Frontal cortex (tissue), 4 donors: ENCODE results near the gene KLF16. TPM values are rescaled to one million over a fixed set of nuclear protein-coding genes. Genes with fewer than 3 reads are reported as not detected.

ENCODE experiments used
- DNase-seq, 2 donors: peaks; one replicate each; pipeline ENCODE4 v3.0.0; 2012; ENCODE audit warnings: low spot score in 2 of 2
- FAIRE-seq: peaks from 2 replicates; lab custom pipeline; 2012; peaks lifted over from hg19 to GRCh38; lab: Jason Lieb, UNC
- total RNA-seq: library from RNA; depleted of rRNA; stranded (reverse); fragments of >200 nt; gene quantifications from one replicate; pipeline ENCODE4 v1.2.3, GENCODE V29; 2014
- donor health status: control.
- donor health status: control.
- donor health status: control.

KLF16 gene
- total RNA-seq, 1 donor from 2014 or later, result 2.9 TPM

DNA sequence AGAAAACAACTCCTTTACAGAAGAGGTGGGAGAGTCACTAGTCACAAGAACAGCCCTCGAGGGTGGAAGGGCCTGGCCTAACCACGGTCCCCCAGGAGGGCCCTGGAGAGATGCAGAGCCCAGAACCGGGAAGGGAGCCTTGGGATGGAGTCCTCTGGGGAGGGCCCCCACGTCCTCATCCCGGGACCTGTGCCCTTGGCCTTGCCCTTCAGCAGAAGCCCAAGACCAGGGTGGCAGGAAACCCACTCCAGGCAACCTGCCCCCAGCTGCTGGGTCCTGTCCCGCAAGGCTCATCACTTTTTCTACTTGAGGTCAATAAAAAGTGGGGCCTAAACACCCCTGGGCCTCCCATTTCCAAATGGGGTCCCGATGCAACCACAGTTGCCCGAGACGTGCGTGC is 49.0 kb downstream of the KLF16 start:
- FAIRE-seq, result no peak
- DNase-seq, result no peak

DNA sequence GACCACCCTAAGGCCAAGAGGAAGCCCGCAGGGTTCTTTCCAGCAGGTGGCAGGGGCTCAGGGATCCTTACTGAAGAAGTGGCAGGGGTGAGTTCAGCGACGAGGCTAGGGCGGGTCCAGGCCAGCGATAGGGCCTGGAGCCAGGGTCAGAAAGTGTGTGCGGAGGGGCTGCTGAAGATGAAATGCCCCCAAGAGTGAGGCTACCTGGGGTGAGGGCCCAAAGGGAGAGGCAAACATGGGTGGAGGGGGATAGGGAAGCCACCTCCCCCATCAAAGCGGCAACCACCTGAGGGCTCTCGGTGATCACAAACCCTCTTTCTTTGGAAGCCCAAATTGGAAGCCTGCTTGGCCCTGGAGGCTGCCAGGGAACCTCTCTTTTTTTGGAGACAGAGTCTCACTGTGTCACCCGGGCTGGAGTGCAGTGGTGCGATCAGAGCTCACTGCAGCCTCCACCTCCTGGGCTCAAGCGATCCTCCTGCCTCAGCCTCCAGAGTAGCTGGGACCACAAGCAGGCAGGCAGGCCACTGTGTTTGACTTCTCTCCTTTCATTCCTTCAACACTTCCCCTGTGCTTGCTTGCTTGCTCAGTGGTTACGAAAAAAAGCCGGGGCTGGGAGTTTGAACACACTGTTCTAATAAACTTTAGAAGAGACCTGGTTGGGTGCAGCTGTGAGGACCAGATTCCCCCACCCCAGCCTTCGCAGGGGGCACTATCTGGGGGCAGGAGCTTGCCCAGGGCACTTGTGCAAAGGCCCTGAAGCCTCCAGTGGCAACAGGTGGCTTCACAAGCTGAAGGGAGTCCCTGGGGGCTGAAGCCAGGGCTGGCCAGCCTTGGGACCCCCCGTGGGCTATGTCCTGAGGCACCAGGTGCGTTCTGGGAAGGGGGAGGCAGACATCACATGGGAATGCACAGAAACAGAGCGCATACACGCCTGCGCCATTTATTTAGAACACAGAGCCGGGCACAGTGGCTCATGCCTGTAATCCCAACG is 49.9 kb downstream of the KLF16 start:
- DNase-seq (no peak), FAIRE-seq (no peak)

DNA sequence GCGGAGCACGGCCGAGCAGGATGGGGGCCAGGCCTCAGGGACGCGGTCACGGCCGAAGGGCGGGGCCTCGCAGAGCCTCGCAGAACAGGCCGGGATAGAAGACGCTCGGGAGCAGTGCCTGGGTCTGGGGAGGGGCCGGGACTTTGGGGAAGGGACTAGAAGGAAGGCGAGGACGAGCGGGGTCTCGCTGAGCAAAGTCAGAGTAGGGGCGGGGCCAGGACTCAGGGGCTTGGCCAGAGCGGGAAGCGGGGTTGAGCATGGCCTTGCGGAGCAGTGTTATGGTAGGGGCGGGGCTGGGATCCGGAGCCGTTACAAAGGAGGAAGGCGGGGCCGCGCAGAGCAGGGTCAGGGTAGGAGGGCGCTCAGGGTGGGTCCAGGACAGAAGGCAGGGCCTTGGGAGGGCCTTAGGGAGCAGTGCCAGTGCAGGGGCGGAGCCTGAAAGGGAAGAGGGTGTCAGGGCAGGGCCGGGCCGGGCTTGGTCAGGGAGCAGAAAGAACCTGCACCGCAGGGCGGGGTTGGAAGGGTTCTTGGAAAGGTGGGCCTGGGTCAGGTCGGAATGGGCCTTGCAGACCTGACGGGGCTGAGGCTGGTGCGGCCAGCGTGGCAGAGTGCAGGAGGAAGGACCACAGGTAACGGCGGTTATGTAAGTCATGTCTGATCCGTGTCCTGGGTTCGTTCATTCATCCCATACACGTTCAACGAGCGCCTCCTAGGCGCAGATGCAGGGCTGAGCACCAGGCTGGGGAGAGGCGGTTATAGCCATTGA is 50.8 kb downstream of the KLF16 start:
- peak; percentile 80 to 86 for DNase-seq
- FAIRE-seq, result no peak

DNA sequence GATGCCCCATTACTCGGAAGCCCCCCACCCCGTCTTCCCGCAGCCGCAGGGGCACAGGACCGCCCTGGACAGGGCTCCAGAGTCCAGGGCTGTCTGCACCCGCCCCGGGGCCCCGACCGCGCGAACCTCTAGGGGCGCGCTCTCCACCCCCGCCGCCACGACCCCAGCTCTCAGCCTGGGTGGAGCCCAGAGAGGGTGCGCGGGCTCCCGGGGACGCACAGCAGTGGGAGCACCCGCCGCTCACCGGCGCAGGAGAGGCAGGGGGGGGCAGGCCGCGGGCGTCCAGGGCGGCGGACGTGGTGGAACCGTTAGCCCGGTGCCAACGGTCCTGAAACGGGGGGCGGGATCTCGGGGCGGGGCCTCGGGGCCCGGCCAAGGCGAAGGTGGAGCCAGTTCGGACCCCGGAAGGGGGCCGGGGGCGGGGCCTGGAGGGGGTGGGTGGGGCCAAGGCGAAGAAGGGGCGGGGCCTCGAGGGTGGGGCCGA is 51.4 kb downstream of the KLF16 start, which contains the start of gene ATP8B3:
Gene ATP8B3 (minus strand): TSS at position 335 of the 484 bp plus-strand sequence. CDS start 540 bp downstream, outside the sequence.
- FAIRE-seq, result no peak

DNA sequence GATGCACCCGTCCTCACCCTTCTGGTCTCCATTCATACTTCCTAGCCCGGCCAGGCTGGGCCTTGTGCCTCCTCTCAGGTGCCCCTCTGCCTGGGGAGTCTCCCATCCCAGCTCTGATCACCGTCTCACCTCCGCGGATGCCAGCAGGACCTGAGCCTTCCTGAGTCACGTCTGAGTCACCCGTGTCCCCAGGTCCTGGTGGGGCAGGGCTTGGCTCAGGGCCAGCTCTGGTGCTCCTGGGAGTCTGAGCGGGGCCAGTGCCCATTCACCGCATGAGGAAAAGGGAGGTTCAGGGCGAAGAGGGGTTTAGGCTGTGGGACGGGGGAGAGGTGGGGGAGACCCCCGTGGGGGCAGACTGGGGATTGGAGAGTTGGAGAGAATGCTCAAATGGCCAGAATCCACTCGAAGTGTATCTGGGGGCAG is 51.9 kb downstream of the KLF16 start:
- DNase-seq (peak in 1 of 2 donors; percentile 78), FAIRE-seq (no peak)

More for the DNA sequence above, 51.4 kb downstream of the KLF16 start, which contains the start of gene ATP8B3:
- peak; percentile 88 to 98 for DNase-seq

DNA sequence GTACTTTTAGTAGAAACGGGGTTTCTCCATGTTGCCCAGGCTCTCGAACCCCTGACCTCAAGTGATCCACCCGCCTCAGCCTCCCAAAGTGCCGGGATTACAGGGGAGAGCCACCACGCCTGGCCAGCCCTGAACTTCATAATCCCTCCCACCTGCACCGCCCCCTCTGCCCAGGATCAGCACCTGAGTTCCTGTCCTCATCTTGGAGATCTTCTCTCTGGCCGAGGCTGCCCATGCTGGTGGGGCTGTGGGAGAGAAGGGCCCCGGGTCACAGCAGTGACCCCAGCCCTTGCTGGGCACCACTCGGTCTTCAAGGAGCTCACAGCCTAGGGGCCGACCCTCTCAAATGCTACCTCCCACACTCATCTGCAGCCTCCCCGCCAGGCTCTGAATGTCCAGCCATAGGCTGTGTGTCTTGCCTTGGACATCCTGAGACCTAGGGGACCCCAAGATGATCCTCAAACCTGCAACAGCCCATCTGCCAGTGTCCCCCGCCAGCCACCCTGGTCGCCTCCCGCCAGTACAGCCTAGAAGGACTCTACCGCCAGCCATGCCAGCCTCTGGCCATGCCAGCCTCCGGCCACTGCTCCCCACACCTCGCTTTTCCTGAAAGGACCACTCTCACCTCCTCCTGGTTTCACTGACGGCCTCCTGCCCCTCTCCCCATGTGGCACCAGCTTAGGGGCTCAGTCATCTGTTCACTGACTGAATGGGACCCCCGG is 52.8 kb downstream of the KLF16 start:
- no peak for DNase-seq
- no peak for FAIRE-seq

DNA sequence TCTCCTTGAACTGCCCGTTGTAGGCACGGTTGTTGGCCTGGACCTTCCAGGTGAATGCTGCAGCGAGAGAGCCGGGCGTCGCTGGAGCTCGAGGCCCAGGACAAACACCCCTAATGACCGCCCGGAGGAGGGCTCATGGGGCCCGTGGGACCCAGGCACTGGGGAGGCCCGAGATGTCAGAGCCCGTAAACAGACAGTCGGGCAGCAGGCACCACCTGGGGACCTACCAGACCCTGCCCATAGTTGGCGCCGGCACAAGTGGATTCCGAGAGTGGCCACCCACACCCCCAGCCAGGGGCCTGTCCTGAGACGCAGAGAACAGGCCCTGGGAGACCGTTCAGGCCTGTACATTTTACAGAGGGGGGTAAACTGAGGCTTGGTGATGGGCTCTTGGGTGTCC is 53.7 kb downstream of the KLF16 start:
- DNase-seq, result no peak
- no peak for FAIRE-seq

DNA sequence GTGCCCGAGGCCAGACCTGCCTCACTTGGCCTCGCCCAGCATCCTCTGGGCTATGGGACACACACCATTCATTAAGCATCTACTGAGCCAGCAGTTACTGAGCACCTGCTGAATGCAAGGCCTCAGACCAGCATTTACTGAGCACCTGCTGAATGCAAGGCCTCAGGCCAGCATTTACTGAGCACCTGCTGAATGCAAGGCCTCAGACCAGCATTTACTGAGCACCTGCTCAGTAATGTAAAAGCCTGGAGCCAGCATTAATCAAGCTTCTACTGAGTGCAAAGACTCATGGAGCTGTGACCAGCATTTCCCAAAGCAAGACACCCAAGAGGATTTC is 55.0 kb downstream of the KLF16 start:
- FAIRE-seq (no peak), DNase-seq (no peak)

DNA sequence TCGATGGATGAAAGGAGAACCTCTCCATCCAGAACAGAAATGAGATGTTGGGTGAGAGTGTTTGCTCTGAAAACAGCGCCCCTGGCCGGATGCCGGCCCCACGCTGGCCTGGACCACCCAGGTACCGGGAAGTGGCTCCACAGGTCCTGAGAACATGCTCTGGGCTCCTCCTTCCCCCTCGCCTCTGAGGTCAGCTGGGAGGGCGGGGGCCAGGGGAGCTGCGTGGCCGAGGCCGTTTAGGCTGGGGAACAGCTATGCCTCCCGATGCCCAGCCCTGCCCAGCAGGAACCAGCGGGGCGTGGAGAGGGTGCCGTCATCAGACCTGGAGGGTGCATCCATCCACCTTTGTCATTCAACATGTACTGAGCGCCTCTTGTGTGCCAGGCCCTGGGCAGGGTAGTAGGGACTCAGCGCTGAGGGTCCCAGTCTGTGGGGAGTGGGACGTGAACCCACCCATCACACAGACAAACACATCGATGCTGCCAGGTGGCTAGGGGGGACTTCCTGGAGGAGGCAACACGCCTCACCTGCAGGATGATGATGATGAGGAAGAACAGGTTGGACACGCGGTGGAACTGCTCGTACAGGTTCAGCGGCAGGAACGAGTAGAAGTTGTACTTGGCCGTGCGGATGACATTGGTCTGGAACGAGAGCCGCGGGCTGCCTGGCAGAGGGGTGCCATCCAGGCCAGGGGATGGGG is 55.5 kb downstream of the KLF16 start:
- DNase-seq (no peak), FAIRE-seq (no peak)

DNA sequence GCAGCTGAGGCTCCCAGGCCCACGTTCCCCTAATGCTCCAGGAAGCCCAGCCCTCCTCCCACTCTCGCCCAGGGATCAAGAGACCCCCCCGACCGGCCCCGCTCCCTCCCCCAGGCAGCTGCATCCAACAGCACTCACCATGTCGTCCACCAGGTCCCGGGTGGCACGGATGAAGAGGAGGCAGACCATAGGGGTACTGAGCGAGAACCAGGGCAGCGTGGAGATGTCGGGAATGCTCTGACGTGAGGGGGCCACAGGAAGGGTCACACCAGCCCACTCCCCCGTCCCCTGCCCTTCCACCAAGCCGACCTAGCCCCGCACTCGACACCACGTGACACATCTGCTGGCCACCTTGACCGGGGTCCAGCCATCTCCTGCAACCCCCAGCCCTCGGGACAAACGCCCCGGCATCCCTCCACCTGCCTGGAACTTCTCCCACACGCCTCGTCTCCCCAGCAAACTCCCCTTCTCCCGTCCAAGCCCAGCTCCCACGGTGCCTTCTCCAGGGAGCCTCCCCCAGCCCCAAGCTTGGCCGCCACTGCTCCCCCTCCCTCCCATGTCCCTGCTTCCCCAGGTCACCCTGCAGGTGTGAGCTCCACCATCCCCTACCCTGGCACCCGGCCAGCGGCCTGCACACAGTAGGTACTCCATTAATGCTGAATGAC is 56.2 kb downstream of the KLF16 start:
- FAIRE-seq (no peak), DNase-seq (no peak)

DNA sequence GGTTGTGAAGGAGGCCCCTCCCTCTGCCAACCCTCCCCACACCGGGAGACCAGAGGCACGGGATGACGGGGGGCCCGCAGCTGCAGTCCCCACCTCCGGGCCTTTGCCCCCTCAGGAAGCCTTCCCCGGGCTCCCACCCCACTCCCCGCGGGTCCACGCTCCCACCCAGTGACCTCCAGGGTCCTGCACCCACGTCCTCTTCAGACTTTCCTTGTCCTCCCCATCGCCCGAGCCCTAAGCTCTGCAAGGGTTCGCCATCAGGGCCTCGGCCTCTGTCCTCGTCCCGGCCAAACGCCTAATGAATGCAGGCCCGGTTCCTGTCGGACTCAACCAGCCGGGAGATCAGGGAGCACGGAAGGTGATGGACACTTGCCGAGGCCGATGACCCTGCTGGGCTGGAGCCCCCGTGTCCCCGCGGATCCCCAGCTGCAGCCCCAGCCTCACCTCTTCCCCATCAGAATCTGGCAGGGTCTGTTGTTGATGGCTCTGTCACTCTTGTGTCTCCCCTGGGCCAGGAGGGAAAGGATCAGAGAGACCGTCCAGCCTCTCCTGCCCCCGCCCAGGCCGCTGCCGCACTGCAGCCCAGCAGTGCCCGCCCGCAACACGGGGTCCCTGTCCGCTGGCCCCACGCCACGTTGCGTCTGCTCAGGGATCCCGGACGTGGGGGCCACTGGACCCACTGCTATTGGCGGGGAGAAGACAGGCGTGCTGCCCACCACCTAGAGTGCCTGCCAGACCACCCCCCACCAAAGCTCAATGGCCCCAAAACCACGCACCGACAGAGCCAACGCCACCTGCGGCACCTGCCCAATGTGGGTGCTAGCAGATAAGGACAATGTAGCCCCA is 57.0 kb downstream of the KLF16 start:
- FAIRE-seq (no peak), DNase-seq (no peak)

DNA sequence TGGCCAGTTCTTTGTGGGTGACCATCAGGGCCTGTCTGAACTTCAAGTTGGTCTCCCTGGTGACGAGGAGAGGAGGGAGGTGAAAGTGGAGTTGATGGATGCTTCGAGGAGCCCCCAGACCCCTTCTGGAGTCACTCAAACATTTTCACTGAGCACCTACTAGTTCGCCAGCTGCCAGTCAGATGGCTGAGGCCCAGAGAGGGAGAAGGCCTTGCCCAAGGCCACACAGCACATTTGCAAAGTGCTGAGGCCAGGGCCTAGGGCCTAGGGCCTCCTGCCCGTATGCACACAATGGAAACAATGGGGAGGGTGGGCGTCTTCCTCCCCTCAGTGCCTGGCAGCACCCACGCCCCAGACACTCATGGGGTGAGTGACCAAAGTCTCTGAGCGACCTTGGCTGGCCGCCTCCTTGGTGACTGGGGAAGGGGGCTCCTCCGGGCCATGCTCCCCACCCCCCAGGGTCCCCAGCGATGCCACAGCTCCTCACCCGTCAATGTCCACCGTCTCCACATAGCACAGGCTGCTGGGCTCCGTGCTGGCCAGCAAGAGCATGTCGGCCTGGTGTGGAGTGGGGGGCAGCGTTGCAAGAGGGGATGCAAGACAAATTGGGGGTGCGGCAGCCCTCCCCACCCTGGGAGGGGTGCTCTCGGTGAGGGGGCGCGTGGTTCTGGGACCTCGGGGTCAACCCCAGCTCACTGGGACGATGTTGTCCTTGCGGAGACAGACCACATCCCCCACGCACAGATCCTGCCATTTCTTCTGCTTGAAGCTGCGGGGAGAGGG is 57.8 kb downstream of the KLF16 start:
- DNase-seq, result no peak
- no peak for FAIRE-seq

DNA sequence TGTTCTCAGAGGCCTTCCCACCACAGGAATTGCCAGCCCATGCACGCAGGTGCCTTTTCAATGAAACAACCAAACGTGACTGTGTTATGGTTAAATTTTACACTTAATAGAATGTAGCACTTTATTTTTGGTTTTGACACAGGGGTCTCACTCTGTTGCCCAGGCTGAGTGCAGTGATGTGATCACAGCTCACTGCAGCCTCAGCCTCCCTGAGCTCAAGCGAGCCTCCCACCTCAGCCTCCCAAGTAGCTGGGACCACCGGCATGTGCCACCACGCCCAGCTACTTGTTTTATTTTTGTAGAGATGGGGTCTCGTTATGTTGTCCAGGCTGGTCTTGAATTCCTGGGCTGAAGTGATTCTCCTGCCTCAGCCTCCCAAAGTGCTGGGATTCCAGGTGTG is 58.5 kb downstream of the KLF16 start:
- no peak for DNase-seq
- FAIRE-seq, result no peak
